AG04450 (cell line): ENCODE results near the gene AQP12B. TPM values are rescaled to one million over a fixed set of nuclear protein-coding genes. Genes with fewer than 3 reads are reported as not detected.
"Not testable (repeated sequence)": the region's sequence is repeated elsewhere in the genome, so short reads cannot be mapped to it uniquely, and the experiment has no call there.

Experiments
- CTCF ChIA-PET: fragments of 300-600, 350-600 bp; formaldehyde crosslinking; extraction: SDS; loops from one replicate; lab custom pipeline; 2022; ENCODE audit warnings: antibody characterized with exemption, inconsistent platforms; lab: Charles Lee
- POLR2A ChIA-PET: fragments of 350-600 bp; formaldehyde crosslinking; extraction: SDS; loops from one replicate; lab custom pipeline; 2021; ENCODE audit warnings: antibody characterized with exemption, inconsistent platforms; lab: Yijun Ruan, JAX
- DNase-seq: peaks from one replicate; pipeline ENCODE4 v3.0.0-alpha.2; 2011; ENCODE audit warnings: low read depth, low spot score
- H3K27ac ChIP-seq: one replicate; pipeline ENCODE4 v1.5.1; 2012; ENCODE audit warnings: low read depth, low read length, control low read depth
- H3K27me3 ChIP-seq: one replicate; pipeline ENCODE4 v1.6.0; 2012; ENCODE audit warnings: low read length; ENCODE audit not compliant: control insufficient read depth, insufficient read depth
- H3K4me3 ChIP-seq: 2 replicates; pipeline ENCODE4 v1.5.1; 2011; ENCODE audit warnings: mild to moderate bottlenecking, low read depth, low read length, control low read depth
- H3K9me3 ChIP-seq: 2 replicates; pipeline ENCODE4 v1.5.1; 2012; ENCODE audit warnings: low read length; ENCODE audit not compliant: control insufficient read depth, insufficient read depth
- CTCF ChIP-seq: IDR thresholded peaks from 2 replicates; pipeline ENCODE4 v1.5.1; 2011; ENCODE audit warnings: low read depth, low read length, control low read depth, inconsistent platforms
- polyA plus RNA-seq: library from polyadenylated mRNA; depleted of rRNA; stranded (reverse); fragments of >200 nt; gene quantifications from 2 replicates; pipeline ENCODE4 v1.2.3, GENCODE V29; 2011

The AQP12B gene
- polyA plus RNA-seq, 1 experiment = not detected

DNA sequence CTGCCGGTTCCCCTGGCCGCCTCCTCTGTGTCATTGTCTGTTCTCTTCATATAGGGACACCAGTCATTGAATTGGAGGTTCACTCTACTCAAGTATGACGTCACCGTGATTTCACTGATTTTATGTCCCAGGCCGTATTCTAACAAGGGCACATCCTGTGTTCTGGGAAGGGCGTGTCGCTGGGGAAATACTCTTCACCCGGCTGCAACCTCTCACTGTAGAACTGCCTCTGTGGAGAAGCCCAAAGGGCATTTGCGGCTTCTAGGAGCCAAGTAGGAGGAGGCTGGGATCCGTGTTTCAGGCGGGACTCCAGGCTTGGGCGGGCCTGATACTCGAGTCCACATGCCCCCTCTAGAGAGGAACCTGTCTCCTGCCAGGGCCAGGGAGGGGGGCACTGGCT is 13.8 kb upstream of the AQP12B start:
- H3K9me3 ChIP-seq, DNase-seq, POLR2A ChIA-PET, H3K4me3 ChIP-seq, H3K27ac ChIP-seq, H3K27me3 ChIP-seq, CTCF ChIA-PET: not testable (repeated sequence)

- POLR2A ChIA-PET, CTCF ChIA-PET: not testable (repeated sequence)
Observed at GRCh38 chr2:240695593-240695992, 12.9 kb upstream of the AQP12B start.

DNA sequence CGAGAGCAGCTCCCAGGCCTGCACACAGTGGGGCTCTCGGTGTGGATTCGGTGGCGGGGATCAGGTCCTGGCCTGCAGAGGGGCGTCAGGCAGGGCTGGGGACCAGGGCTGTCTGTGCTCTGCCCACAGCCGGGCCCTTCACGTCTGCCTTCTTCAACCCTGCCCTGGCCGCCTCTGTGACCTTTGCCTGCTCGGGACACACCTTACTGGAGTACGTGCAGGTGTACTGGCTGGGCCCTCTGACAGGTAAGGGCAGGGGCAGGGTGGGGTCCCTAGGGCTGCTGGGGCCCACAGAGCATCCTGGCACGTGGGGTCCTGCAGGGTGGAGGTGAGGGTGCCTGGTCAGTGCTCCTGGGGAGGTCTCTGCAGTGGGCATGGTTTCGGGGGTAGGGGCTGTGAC is 11.6 kb upstream of the AQP12B start:
- H3K27me3 ChIP-seq, H3K27ac ChIP-seq, H3K9me3 ChIP-seq, CTCF ChIA-PET, DNase-seq, POLR2A ChIA-PET, H3K4me3 ChIP-seq: not testable (repeated sequence)

More at GRCh38 chr2:240695593-240695992, 12.9 kb upstream of the AQP12B start:
- H3K4me3 ChIP-seq, H3K27ac ChIP-seq, DNase-seq, H3K27me3 ChIP-seq, H3K9me3 ChIP-seq: not testable (repeated sequence)

- DNase-seq, H3K9me3 ChIP-seq, POLR2A ChIA-PET, H3K27ac ChIP-seq, H3K27me3 ChIP-seq, H3K4me3 ChIP-seq, CTCF ChIA-PET: not testable (repeated sequence)
Observed at GRCh38 chr2:240692583-240693561, 10.2 kb upstream of the AQP12B start.

DNA sequence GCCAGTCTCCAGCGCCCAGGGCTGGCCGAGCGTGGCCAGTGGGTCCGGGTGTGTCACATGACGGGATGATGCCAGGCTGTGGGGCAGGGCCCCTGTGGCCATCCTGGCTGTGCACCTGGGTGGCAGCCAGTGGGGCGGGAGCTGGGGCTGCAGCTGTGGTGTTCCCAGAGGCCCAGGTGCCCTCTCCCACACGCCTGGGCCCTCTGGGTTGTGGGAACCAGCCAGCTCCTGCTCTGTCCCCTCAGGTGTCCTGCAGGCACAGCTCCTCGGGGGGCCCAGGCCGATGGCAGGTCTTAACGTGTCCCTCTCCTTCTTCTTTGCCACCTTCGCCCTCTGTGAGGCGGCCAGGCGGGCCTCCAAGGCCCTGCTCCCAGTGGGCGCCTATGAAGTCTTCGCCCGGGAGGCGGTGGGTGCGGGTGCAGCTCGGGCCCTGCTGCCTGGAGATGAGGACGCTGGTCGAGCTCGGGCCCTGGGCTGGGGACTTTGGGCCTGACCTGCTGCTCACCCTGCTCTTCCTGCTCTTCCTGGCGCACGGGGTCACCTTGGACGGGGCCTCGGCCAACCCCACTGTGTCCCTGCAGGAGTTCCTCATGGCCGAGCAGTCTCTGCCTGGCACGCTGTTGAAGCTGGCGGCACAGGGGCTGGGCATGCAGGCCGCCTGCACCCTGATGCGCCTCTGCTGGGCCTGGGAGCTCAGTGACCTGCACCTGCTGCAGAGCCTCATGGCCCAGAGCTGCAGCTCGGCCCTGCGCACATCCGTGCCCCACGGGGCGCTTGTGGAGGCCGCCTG is 9.1 kb upstream of the AQP12B start, which contains the start of gene AQP12A:
AQP12A (plus strand) TSS at position 236 of the 790 bp plus-strand sequence; CDS start at position 284, 48 bp downstream.
- H3K9me3 ChIP-seq, H3K27me3 ChIP-seq, POLR2A ChIA-PET, H3K27ac ChIP-seq, CTCF ChIA-PET, DNase-seq, H3K4me3 ChIP-seq: not testable (repeated sequence)

DNA sequence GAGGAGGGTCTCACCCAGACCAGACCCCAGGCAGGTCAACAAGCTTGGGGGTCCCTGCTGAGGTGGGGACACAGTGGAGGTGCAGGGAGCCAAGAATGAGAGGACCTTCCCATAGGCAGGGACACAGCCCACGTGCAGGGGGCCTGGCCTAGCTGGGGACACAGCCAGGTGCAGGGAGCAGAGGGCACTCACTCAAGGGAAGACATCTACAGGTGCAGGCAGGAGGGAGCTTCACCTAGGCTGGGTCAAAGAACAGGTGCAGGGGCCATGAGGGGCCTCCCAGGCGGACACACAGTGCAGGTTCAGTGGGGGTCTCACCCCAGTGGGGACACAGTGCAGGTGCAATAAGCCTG is 8.4 kb upstream of the AQP12B start:
- H3K9me3 ChIP-seq, DNase-seq, CTCF ChIA-PET, H3K27ac ChIP-seq, POLR2A ChIA-PET, H3K4me3 ChIP-seq: not testable (repeated sequence)
- peaks cover 12% of the 10 kb centered on the region for H3K27me3 ChIP-seq

- DNase-seq, H3K9me3 ChIP-seq, POLR2A ChIA-PET, CTCF ChIA-PET, H3K27ac ChIP-seq, H3K4me3 ChIP-seq: not testable (repeated sequence)
- H3K27me3 ChIP-seq = peaks cover 17% of the 10 kb centered on the region
Observed at GRCh38 chr2:240690421-240691074, 7.9 kb upstream of the AQP12B start.

DNA sequence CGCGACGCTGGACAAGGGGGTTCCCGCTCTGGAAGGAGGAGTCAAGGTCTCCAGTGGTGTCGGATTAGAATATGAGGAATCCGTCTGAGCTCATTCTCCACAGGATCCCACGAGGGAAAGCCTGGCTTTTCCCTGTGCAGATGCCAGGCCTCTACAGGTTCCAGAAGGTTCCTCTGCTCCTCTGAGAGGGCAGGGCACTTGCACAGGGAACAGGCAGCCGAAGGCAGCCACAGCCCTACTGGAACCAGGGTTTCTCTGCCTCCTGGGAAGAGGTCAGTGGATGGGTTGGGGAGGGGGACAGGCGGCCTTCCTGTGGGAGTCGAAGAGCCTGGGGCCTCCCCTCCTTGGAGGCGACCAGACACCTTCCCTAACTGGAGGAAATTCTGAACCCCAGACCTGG is 7.3 kb upstream of the AQP12B start:
- TF ChIP-seq CTCF = no peak
- CTCF ChIA-PET = no interaction called here
- H3K9me3 ChIP-seq = no peaks in the 10 kb centered on the region
- H3K27me3 ChIP-seq = peaks cover 17% of the 10 kb centered on the region
- H3K4me3 ChIP-seq = no peak overlapping the region
- no peak for DNase-seq
- no peak overlapping the region for H3K27ac ChIP-seq
- POLR2A ChIA-PET = no interaction called here
